DOHH2 (cell line): Measurements from ENCODE around the gene TEX261.

Experiments
- EZH2phosphoT487 ChIP-seq: fragments of 200-600 bp; sonication (generic); IDR thresholded peaks from 2 replicates; pipeline ENCODE4 v1.6.1; 2017; ENCODE audit warnings: borderline replicate concordance, mild to moderate bottlenecking, antibody characterized with exemption, low read length, moderate library complexity, mixed read lengths
- TF ChIP-seq, protein P1 (sequence below): fragments of 200-600 bp; sonication (generic); IDR thresholded peaks from one replicate; pipeline ENCODE4 v1.5.1; 2014; ENCODE audit warnings: antibody characterized with exemption, mild to moderate bottlenecking, low read depth, low read length; ENCODE audit not compliant: poor library complexity, severe bottlenecking

DNA sequence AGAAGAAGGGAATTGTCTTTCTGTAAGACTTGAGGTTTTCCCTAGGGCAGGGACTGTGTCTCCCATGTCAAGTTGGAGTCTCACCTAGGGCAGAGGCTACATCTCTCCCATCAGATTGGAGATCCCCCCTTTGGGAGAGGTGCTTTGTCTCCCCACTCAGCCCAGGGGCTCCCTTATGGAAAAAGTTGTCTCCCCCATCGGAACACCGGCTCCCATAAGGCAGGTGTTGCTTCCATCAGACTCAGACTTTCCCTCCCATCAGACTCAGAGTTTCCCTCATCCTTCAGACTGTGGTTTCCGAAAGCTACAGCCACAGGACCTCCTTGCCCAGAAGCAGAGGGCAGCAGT lies 10.5 kb downstream of the TEX261 start:
- TF ChIP-seq, protein P1, sequence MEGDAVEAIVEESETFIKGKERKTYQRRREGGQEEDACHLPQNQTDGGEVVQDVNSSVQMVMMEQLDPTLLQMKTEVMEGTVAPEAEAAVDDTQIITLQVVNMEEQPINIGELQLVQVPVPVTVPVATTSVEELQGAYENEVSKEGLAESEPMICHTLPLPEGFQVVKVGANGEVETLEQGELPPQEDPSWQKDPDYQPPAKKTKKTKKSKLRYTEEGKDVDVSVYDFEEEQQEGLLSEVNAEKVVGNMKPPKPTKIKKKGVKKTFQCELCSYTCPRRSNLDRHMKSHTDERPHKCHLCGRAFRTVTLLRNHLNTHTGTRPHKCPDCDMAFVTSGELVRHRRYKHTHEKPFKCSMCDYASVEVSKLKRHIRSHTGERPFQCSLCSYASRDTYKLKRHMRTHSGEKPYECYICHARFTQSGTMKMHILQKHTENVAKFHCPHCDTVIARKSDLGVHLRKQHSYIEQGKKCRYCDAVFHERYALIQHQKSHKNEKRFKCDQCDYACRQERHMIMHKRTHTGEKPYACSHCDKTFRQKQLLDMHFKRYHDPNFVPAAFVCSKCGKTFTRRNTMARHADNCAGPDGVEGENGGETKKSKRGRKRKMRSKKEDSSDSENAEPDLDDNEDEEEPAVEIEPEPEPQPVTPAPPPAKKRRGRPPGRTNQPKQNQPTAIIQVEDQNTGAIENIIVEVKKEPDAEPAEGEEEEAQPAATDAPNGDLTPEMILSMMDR: no peak
- no peak for TF ChIP-seq EZH2phosphoT487
